Measurements from ENCODE around the gene SLC16A7. TPM values are rescaled to one million over a fixed set of nuclear protein-coding genes. Genes with fewer than 3 reads are reported as not detected.

Gene SLC16A7
- total and polyA plus RNA-seq, 8 donors, result 4.0 to 47.4 (median 32.0) TPM

DNA sequence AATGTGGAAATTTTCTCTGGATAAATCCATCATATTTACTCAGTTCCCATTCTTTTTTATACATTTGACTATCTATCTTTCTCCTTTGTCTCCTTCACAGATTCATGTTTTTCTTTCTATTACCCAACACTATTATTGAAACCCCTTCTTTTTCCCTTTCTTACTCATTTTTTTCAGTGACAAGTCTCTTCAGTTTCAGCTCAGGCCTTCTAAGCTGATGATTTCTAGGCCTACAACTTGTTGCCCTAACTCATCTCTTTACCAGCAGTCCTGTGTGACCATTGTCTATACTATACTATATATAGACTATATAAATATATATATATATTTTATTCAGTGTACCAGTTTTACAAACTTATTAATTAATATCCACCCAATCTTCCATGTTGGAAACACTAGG, 31.8 kb downstream of the SLC16A7 start:
- TF ChIP-seq, protein P1, sequence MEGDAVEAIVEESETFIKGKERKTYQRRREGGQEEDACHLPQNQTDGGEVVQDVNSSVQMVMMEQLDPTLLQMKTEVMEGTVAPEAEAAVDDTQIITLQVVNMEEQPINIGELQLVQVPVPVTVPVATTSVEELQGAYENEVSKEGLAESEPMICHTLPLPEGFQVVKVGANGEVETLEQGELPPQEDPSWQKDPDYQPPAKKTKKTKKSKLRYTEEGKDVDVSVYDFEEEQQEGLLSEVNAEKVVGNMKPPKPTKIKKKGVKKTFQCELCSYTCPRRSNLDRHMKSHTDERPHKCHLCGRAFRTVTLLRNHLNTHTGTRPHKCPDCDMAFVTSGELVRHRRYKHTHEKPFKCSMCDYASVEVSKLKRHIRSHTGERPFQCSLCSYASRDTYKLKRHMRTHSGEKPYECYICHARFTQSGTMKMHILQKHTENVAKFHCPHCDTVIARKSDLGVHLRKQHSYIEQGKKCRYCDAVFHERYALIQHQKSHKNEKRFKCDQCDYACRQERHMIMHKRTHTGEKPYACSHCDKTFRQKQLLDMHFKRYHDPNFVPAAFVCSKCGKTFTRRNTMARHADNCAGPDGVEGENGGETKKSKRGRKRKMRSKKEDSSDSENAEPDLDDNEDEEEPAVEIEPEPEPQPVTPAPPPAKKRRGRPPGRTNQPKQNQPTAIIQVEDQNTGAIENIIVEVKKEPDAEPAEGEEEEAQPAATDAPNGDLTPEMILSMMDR (IDR thresholded peaks at IDR 0.05), result no peak
- Histone ChIP-seq H3K4me1 (peaks cover 0 to 5% (median 0%) of the 10 kb centered on the region in 3 donors), H3K4me3 (no peak overlapping the region), H3K27ac (no peak overlapping the region), H3K9me3 (no peaks in the 10 kb centered on the region), H3K36me3 (no peaks in the 10 kb centered on the region), H3K27me3 (no peaks in the 10 kb centered on the region)
- no peak for DNase-seq
- intact Hi-C loops (cut with DNase I), result no loop called here
- no peak for ATAC-seq
- FAIRE-seq, result no peak

DNA sequence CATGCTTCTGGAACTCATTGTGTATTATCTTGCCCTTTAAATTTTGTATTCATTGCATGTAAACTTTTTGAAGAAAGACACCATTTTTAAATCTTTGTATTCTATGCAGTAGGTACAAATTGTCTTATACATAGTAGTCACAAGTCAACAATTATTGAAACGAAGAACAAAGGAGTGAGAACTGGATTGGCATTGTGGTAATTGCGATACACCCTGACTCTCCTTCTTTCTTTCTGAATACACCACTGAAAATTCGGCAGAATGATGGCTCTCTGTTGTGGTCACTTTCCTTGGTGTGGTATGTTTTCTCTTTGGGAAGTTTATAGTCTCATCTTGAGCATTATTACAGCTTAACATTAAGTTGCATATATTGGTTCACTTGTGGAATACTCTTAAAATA, 34.1 kb downstream of the SLC16A7 start:
- no peaks in the 10 kb centered on the region for H3K36me3 ChIP-seq
- no peaks in the 10 kb centered on the region for H3K27me3 ChIP-seq
- H3K4me3 ChIP-seq, result no peak overlapping the region
- WGBS, 2 donors, result 92 to 94% methylated on average over 3 of the region's 3 CpGs
- intact Hi-C loops (cut with DNase I), result no loop called here
- ATAC-seq, result no peak
- DNase-seq, result no peak
- no peaks in the 10 kb centered on the region for H3K4me1 ChIP-seq
- TF ChIP-seq, protein P1 (IDR thresholded peaks at IDR 0.05), result no peak
- no peak overlapping the region for H3K27ac ChIP-seq
- FAIRE-seq, result no peak
- H3K9me3 ChIP-seq, result no peaks in the 10 kb centered on the region

DNA sequence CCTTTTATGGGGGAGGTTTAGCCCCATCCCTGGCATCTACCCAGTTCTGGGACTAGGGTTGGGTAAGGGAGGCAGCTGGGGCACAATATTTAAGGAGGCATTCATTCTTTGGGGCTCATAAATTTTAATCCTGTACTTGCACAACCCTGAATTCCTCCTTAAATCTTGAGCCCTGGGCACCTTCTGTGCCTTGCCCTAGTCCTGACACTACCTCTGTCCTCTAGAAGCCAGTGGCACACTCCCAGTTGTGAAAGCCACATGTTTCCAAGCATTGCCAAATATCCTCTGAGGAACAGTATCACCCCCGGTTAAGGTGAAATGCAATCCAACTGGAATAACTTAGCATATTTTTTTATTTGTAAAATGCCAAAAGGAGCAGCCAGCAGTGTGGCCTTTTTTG, 36.6 kb downstream of the SLC16A7 start:
- H3K27me3 ChIP-seq, result no peaks in the 10 kb centered on the region
- peaks cover 0 to 3% (median 0%) of the 10 kb centered on the region in 3 donors for H3K4me1 ChIP-seq
- H3K9me3 ChIP-seq, result no peaks in the 10 kb centered on the region
- no peaks in the 10 kb centered on the region for H3K36me3 ChIP-seq
- TF ChIP-seq, protein P1 (IDR thresholded peaks at IDR 0.05), result no peak
- 43 to 46% methylated on average over 1 of the region's 1 CpG for WGBS, 2 donors
- DNase-seq (no peak), ATAC-seq (peak in 2 of 4 donors; percentile 14 to 18), FAIRE-seq (no peak)
- H3K4me3 ChIP-seq, result no peak overlapping the region
- no peak overlapping the region for H3K27ac ChIP-seq
- intact Hi-C loops (cut with DNase I), result no loop called here

DNA sequence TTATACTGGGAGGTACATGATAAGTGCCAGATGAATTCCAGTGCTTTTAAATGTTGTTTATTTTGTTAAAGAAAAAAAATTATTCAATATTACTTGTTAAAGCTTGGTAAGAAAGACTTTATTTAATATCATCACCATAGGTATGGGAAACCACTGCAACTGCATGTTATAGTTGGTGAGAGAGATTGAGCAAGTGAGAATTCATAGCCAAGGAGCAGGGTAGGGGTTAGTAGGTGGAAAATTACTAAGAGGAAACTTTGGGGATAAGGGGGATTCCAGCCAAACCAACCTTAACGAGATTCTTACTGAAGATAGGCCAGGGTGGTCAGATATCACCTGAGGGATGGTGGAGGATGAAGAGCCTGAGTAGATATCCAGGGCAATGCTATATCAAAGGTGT, 38.4 kb downstream of the SLC16A7 start:
- H3K27me3 ChIP-seq, result no peaks in the 10 kb centered on the region
- H3K4me1 ChIP-seq, result peaks cover 0 to 3% (median 0%) of the 10 kb centered on the region in 3 donors
- 78 to 90% methylated on average over 1 of the region's 1 CpG for WGBS, 2 donors
- no peaks in the 10 kb centered on the region for H3K36me3 ChIP-seq
- TF ChIP-seq, protein P1 (IDR thresholded peaks at IDR 0.05), result no peak
- no peak overlapping the region for H3K4me3 ChIP-seq
- H3K9me3 ChIP-seq, result no peaks in the 10 kb centered on the region
- H3K27ac ChIP-seq, result no peak overlapping the region
- FAIRE-seq, result no peak
- no peak for ATAC-seq
- intact Hi-C loops (cut with DNase I), result no loop called here
- DNase-seq, result no peak

DNA sequence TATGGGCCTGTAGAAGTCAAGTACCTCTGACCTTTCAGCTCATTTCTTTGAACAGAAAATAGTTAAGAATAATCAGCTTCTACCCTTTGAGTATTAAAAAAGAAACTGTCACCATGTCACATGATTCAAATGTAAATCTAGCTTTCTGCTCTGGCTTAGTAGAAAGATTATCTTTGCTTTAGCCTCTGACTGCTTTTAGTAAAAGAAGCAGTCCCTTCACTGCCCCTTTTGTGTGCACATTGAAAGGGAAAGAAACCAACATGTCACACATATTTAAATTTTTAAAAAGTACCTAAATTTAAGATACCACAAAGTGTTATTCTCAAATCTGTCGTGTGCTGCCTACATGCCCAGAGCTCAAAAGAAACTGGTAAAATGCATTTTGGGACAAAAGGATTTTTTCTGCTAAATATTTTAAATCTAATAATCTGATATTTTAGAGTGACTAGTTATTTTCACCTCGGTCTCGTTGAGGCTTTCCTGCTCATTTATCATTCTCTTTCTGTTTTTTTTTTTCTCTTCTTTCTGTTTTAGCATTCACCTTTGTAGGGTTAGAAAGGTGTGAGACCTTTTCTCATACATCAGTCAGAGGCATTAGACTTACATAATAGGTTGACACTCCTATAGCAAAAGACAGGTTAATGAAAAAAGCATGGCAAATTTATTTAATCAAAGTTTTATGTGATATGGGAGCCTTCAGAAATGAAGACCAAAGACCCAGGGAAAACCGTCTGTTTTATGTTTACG, 41.3 kb downstream of the SLC16A7 start:
- FAIRE-seq, result no peak
- 84 to 86% methylated on average over 5 of the region's 5 CpGs for WGBS, 2 donors
- peaks cover 0 to 3% (median 0%) of the 10 kb centered on the region in 3 donors for H3K4me1 ChIP-seq
- TF ChIP-seq, protein P1 (IDR thresholded peaks at IDR 0.05), result no peak
- H3K4me3 ChIP-seq, result no peak overlapping the region
- ATAC-seq, result no peak
- H3K27me3 ChIP-seq, result no peaks in the 10 kb centered on the region
- H3K36me3 ChIP-seq, result no peaks in the 10 kb centered on the region
- H3K9me3 ChIP-seq, result no peaks in the 10 kb centered on the region
- intact Hi-C loops (cut with DNase I), result no loop called here
- no peak overlapping the region for H3K27ac ChIP-seq
- DNase-seq, result no peak

All from pancreas (tissue), 10 donors.